Activated CD4-positive, CD25-positive, alpha-beta regulatory T cell treated with anti-CD3 and anti-CD28 coated beads, Interleukin-2, amount 50 U/mL, for 72 hours (primary cell): ENCODE results near the gene GLOD4.
"Not testable (repeated sequence)": the region's sequence is repeated elsewhere in the genome, so short reads cannot be mapped to it uniquely, and the experiment has no call there.

Source experiments
- DNase-seq: peaks from one replicate; pipeline ENCODE4 v3.0.0; 2021

GLOD4 gene

DNA sequence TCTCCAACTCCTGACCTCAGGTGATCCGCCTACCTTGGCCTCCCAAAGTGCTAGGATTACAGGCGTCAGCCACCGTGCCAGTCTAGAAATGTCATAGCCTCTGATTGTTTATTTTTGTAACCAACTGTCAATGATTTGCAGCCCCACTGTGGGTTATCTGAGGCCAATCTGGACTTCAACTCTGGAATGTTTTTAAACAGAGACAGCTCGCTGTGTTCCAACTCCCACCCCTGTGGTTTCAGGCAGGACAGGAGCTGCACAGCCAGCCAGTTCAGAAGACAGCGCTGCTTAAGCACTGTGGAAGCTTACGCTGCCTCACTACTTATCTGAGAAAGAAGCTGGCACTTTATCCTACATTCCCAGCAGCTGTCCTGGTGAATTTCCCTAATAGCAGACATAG lies 19.6 kb upstream of the GLOD4 start:
- DNase-seq = no peak

DNA sequence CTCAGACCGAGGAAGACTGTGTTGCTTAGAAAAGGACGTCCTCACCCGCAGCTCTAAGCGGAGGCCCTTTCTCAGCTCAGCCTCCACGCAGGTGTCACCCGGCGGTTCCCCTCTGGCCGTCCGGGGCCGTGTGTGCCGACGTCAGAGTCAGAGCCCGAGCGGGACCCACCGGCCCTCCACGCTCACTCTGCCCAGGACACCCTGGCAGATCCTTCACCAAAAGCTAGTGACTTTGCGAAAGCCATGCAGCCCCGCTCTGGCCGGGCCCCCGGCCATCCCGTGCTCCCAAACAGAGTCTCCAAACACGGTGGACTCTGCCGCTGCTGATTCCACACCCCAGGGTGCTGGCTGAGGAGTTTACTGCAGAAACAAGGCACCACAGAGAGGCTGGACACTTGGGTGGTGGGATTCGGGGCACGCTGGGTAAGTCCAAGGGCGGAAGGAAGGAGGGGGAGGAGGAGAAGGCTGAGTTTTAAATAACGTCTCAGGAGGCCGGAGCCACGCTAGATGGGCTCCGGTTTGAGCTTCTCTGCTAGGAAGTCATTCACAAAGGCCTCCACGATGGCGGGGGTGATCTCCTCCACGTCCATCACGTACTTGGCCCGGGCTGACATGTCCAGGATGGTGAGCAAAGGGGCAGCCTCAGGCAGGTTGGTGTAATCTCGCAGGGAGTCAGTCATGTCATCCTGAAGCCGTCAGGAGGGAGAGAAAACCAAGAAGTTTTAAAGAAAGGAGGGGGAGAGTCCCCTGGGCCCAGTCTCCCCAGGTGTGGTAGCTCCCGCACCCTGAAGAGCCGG lies 18.6 kb upstream of the GLOD4 start:
- DNase-seq = no peak

DNA sequence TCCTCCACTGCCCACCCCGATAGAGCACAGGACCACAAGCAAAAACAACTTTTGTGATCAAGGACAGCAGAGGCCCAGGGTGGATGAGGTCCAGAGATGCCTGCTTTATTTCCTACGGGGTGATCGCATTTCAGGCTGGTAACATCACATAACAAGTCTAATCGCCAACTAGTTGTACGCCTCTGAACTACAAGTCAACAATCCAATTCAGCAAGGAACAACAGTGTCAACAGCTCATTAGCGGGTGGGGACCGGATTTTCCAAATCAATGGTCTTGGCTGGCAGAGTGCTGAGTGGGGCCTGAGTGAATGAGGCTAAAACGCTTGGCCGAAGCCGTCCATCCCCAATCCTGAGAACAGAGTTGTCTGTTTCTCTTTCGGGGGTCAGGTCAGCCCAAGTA lies 17.2 kb upstream of the GLOD4 start:
- no peak for DNase-seq

DNA sequence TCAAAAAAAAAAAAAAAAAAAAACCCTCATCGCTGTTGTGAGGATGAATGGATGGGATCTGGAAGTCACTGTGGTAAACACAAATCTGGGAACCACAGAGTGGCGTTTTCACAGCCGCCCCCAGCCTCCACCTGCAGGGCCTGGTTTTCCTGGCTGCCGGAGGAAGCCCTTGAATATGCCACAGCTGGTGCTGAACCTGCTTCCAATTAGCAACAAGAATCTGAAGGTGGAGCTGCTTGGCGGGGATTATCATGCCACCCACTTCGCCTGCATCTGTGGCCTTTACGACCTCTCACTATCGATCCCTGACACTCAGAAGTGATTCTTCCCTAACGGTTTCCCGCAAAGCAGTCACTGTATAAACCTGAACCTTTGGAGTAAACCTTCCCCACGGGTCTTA lies 16.2 kb upstream of the GLOD4 start:
- DNase-seq = no peak

DNA sequence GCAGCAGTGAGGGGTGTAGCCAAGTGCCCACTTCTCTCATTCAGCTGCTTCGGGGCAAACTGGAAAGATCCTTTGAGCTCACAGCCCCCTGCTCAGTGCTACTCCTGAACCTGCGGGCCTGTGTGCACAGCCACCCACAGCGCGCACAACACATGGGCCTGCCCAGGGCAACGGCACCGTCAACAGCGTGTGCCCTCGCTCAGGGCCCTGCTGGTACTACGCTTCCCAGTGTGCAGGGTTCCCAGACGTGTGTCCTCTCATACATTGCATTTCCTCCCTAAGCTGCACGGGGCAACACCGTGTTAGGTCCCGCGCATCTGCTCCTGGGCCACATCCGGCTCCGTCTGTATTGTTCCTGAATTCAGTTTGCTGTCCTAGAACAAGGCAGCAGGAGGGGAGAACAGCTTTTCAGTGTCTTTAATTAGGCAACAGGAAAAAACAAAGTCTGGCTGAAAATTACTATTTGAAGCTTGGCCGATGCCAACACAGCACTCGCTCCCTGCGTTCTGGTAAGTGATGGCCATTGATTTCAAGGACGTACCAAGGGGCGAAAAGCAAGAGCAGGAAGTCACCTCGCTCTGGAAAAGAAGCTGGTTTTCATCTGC lies 15.3 kb upstream of the GLOD4 start:
- no peak for DNase-seq

DNA sequence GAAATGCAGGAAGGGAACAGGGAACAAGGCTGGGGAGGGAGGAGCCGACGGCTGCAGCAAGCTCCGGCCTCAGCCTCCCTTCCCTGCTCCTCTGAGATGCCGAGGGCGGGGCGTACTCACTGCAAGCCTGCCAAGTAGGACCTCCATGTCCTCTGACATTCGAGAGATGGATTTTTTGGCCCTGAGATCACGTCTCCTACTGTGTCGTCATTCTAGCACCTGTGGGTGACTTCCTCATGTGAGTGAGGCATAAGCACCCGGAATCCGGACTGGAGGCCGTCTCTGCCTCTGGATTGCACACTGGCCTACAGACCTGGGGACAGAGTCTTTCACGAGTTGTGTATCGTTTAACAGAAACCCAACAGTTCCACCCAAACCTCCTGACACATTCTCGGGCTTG lies 14.5 kb upstream of the GLOD4 start:
- DNase-seq = no peak

DNA sequence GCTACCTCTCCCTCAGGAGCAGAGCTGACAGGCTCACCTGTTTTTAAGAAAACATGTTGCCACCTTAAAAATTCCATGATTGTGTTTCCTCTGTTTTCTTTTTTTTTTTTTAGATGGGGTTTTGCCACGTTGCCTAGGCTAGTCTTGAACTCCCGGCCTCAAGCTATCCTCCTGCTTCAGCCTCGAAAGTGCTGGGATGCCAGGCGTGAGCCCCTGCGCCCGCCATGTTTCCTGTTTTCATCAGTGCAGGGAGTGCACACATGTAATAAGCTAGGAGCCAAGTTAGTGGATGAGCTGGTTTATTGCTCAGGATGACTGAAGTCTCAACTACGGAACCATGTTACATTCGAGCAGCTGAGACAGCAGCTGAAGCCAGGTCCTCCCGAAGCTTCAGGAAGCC lies 13.6 kb upstream of the GLOD4 start:
- DNase-seq = no peak

DNA sequence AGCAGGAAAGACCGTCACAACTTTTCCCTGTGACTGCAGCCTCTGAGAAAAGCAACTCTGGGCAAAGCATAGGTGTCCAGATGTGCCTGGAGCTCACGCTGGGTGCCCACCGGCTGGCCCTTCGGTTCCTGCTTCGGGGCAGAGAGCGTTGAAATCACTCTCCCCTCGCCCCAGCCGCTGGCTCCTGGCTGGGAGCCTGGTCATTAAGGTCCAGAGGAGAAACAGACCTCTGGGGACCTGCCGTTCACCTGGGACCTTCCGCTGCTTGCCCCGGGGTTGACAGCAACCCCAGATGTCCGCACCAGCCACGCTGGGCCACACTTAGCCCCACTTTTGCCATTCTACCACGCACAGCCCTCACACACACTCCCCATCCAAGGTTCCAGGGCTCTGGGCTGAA lies 13.2 kb upstream of the GLOD4 start:
- no peak for DNase-seq

DNA sequence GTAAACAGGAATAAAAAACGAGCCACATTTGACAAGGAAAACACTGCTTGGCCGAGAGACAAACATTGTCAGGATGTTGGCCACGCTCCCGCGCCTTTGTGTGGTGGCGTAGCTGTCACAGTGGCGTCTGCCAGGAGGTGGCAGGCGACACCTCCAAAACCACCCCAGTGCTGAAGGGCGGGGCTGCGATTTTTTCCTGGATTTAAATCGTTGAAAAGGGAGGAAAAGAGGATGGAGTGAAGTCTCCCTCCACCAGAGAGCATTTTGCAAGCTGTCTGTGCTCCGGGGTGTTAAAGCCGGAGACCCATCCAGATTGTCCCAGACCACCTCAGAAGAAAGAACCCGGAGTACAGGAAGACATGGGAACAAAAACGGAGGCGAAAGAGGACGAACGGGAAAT lies 12.8 kb upstream of the GLOD4 start:
- no peak for DNase-seq

DNA sequence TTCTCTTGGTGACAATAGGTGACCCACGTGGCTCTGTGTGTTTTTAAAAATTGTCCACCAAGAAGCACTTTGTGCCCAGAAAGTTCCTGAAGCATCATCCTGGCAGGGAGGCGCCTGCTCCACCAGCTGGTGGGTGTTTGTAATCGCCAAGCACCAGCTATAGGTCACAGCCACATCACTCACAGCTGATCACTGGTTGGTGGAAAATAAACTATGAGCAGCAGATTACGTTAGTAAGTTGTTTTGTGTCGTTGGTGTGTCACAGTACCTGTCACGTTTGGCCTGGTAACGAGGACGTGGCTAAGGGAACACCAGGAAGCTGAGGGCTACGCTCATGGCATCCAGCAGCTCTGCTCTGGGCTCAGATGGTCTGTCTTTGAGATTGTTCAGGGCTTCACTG lies 10.2 kb upstream of the GLOD4 start:
- no peak for DNase-seq

DNA sequence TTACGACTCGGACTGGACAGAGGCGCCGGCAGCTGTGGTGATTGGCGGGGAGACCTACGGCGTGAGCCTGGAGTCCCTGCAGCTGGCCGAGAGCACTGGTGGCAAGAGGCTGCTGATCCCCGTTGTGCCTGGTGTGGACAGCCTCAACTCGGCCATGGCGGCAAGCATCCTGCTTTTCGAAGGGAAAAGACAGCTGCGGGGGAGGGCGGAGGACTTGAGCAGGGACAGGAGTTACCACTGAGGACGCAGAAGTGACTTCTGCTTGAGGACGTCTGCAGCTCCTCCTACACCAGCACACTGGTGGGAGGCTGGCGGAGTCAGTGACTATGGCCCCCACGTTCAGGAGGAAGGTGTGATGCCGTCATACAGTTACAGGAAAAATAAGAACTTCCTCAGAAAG lies 9.7 kb upstream of the GLOD4 start:
- DNase-seq = no peak

DNA sequence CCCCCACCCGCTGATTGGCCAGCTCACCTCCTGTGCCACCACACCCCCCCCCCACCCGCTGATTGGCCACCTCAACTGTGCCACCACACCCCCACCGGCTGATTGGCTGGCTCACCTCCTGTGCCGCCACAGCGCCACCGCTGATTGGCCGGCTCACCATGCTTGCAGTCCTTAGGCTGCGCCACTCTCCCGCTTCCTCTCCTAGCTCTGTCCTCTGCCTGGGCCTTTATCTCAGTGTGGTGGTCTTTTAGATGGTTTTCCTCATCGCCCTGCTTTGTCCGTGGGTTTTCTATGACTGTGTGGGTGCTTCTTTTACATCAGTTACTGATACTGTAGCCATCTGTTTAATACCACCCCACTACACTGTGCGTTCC lies 8.8 kb upstream of the GLOD4 start:
- not testable (repeated sequence) for DNase-seq

DNA sequence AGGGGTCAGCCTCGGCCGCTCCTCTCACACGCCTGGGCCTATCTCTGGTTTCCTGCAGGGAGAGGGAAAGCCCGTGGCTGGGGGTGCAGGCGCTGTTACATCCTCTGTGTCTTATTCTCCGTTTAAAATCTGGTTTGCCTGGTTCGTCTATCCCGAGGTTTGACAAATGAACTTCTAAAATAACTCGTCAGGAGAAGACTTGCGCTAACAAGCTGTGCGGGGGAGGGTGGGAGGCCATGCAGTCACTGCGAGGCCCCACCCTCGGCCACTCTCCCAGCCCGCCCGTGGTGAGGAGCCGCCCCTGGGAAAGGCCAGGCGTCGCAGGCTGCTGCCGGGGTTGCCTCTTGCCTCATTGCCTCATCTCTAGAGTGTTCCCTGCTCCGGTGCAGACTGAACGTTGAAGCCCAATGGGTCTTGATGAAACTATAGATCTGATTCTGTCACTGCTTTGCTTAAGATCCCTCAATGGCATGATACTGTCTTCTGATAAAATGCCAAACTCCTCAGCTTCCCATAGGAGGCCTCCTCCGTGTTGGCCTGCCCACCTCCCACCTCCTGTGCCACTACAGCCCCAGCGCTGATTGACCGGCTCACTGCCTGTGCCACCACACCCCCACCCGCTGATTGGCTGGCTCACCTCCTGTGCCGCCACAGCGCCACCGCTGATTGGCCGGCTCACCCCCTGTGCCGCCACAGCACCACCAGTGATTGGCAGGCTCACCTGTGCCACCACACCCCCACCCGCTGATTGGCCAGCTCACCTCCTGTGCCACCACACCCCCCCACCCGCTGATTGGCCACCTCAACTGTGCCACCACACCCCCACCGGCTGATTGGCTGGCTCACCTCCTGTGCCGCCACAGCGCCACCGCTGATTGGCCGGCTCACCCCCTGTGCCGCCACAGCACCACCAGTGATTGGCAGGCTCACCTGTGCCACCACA lies 8.1 kb upstream of the GLOD4 start:
- not testable (repeated sequence) for DNase-seq

DNA sequence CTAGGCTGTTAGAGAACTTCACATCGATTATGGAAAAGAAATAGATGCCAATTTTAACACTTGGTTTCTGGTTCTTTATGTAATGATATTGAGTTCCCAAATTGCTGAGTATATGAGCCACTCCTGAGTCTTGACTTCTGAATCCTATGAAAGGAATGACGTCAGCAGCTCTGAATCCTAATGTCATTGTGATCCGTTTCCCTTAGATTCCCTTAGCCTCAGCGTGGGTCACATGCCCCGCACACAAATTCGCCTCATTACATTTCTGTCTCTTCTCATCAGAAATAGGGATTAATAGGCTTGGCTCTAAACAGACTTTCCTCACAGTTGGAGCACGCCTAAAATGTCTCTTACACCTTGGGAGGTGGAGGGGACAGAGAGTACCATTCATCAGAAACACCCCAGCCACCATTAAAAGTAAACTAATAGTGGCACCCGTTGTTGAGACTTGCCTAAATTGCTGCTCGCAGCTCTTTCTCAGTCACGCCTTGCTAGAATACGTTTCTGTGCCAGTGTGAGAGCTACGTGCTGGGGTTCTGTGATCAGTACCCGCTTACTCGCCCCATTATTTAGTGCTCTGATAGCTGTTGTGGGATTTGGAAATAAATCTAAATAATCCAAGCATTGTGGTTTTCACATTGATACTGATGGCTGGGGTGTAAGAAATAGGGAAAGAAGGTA lies 7.2 kb upstream of the GLOD4 start:
- DNase-seq = no peak

DNA sequence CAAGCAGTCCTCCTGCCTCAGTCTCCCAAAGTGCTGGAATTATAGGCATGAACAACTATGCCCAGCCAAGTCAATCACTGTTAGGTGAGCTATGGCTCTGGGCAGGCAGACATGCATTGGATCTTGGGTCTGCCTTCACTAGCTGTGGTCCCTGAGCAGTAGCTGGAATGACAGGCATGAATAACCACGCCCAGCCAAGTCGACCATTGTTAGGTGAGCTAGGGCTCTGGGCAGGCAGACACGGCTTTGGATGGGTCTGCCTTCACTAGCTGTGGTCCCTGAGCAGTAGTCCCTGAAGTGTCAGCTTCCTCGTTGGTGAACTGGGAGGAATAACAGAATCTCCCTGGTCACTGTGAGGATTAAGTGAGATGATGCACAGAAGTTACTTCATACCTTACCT lies 6.5 kb upstream of the GLOD4 start:
- no peak for DNase-seq

DNA sequence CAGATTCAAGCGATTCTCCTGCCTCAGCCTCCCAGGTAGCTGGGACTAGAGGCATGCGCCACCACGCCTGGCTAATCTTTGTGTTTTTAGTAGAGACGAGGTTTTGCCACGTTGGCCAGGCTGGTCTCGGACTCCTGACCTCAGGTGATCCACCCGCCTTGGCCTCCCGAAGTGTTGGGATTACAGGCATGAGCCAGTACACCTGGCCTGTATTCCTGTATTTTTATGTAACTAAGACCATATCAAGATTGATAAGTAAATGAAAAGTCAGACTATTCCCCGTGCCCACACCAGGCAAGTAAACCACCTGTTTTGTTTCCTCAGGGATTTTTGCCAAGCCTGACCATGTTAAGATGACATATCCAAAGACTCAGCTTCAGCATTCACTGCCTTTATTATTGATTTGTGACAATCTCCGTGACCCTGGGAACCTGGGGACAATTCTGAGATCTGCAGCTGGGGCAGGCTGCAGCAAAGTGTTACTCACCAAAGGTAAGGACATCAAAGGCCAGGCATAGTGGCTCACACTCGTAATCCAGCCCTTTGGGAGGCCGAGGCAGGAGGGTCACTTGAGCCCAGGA lies 5.7 kb upstream of the GLOD4 start:
- DNase-seq = no peak

DNA sequence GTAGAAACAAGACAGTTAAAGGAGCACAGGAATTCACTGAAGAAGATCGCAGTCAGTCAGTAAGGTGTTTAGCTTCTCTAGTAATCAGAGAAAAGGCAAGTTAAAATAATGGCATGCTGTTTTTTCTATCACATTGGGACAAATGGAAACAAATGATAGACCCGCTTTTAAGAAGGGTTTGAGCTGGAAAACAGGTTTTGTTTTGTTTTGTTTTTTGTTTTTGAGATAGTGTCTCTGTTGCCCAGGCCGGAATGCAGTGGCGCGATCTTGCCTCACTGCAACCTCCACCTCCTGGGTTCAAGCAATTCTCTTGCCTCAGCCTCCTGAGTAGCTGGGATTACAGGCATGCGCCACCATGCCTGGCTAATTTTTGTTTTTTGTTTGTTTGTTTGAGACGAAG lies 3.8 kb upstream of the GLOD4 start:
- DNase-seq = not testable (repeated sequence)

DNA sequence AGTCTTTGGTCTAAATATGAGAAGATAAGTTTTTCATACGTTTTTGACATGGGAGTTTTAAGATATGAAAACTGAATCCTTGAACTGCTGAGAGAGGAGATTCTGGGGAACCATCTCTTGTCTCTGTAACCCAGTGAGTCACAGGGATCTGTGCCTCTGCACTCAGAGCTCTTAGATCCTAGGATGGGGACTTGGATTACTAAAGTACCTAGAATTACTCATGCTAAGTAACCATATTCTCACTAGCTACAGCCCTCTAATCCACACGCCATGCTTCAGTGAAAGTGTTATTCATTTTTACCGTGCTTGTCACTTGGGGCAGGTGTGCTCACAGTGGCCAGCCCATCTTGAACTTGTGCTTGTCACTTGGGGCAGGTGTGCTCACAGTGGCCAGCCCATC lies 2.1 kb upstream of the GLOD4 start:
- no peak for DNase-seq

DNA sequence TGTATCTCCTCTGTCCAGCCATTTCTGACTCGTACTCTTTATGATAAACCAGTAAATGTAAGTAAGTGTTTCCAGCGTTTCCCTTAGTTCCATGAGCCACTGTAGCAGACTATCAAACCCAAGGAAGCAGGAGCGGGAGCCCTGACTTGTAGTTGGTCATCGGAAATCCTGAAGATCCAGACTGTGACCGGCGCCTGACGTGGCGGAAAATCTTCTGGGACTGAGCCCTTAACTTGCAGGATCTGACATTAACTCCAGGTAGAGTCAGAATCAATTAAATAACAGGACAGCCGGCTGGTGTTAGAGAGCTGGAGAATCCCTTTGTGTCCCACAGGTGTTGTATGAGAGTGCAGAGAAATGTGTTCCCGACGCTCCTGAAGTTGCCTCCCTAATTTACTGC lies 4.0 kb downstream of the GLOD4 start:
- DNase-seq = no peak

DNA sequence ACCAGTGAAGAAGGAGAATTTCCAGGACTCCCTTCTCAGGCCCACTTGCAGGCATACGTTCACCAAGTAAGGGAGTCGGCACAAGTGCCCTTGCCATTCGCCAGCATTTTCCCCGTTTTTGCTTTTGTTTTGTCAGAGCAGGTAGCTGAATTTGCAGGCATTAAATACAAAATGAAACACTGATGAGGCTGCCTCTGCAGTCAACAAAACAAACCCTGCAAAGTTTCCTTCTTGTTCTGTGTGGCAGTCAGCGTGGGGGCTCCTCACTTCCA lies 7.8 kb downstream of the GLOD4 start:
- no peak for DNase-seq

DNA sequence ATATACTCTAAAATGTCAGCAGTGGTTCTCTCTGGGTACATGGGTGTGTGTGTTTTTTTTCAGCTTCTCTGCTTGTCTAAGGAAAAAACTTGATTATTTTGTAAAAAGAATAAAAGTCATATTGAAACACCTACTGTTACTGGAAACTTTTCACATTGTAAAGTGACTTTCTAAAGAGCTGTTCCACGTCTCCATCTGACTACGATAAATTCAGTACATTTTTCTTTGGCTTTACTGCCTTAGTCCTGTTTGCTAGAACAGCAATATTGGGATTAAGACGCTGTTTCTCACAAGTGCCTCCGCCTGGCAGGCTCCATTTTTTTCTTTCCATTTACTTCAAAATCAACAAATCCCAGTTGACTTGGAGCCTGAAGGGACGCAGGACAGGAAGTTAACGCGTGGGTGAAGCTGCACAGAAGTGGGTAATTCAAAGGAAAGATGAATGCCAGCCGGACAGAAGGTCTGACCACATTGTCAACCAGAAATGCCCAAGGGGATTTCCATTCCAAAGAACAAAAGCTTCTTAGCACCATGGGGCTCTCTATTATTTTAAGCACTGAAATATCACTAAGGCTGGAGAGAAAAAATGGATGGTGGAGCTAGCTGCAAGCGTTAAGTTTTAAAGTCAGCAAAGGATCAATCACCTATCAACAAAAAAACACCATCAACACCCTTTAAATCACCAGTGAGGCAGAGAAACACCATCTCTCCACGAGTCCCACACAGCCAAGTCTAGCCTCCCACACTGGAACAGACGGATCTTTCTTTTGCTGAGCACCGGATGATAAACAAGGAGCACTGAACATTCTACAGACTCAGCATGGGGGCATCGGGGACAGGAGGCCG lies 8.4 kb downstream of the GLOD4 start:
- DNase-seq = no peak

DNA sequence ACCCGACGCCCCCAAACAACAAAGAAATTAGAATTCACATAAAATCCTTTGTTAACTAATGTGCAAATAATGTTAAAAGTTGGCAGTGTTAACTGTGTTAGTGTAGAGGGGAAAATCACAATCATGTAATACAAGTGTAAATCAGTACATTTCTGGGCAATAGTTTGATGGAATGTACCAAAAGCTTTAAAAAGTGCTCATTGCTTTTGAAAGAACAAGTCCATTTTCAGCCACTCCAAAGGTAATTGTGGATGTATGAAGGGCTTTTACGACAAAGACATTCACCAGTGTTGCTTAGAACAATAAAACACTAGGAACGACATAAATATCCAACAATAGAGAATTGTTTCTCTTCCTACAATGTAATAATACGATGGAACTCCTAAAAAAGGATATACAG lies 9.1 kb downstream of the GLOD4 start:
- no peak for DNase-seq
